ENCODE measurements around the gene ASCC1.

GRCh38 chr10:72053690-72054089 lies 162.4 kb downstream of the ASCC1 start:
- TF ChIP-seq CTCF (conservative IDR thresholded peaks at IDR 0.05 in 1 of 2, IDR thresholded peaks at IDR 0.05 in 1 of 2; ENCODE audit: extremely low read depth in 1 of 2, insufficient read depth in 1 of 2, low read depth in 1 of 2, low read length in 2 of 2) (no peak), EZH2 (IDR thresholded peaks at IDR 0.05; ENCODE audit: borderline replicate concordance, low read length) (no peak)

Measured in mammary epithelial cell (primary cell).